ENCODE measurements around the gene RBMS2.

Gene RBMS2

GRCh38 chr12:56591126-56591525 lies 69.5 kb downstream of the RBMS2 start:
- no peak for TF ChIP-seq POLR2A (IDR thresholded peaks at IDR 0.05; ENCODE audit: low read length)
- TF ChIP-seq GATA1 (IDR thresholded peaks at IDR 0.05; ENCODE audit: low read depth, low read length): no peak
- no peak for DNase-seq

DNA sequence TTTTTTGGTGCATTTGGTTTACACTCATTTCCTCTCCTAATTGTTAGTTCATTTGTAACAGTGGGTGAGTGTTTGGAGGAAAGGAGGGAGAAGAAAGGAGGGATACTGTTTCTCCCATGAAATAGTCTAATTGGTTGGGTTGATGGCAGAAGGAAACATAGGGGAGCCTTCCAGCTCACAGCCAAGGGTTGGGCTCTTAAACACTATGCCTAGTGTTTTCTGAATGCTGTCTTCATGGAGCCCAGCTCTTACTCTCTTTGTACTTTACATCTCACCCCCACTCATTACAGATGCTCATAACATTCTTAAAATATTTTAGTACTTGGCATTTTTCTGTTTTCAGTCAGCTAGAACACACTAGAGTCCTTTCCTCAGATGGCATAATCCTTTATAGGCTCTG lies 70.3 kb downstream of the RBMS2 start:
- no peak for DNase-seq
- TF ChIP-seq GATA1 (IDR thresholded peaks at IDR 0.05; ENCODE audit: low read depth, low read length): no peak
- no peak for TF ChIP-seq POLR2A (IDR thresholded peaks at IDR 0.05; ENCODE audit: low read length)

GRCh38 chr12:56593909-56594621 lies 72.4 kb downstream of the RBMS2 start:
- peak; percentile 61 to 73 for DNase-seq

GRCh38 chr12:56596815-56597214 lies 75.2 kb downstream of the RBMS2 start:
- TF ChIP-seq GATA1 (IDR thresholded peaks at IDR 0.05; ENCODE audit: low read depth, low read length): no peak
- TF ChIP-seq POLR2A (IDR thresholded peaks at IDR 0.05; ENCODE audit: low read length): no peak
- DNase-seq: no peak

More at GRCh38 chr12:56593909-56594621, 72.4 kb downstream of the RBMS2 start:
- TF ChIP-seq POLR2A (IDR thresholded peaks at IDR 0.05; ENCODE audit: low read length) (no peak), GATA1 (IDR thresholded peaks at IDR 0.05; ENCODE audit: low read depth, low read length) (no peak)

GRCh38 chr12:56599041-56599440 lies 77.4 kb downstream of the RBMS2 start:
- DNase-seq: no peak
- TF ChIP-seq GATA1 (IDR thresholded peaks at IDR 0.05; ENCODE audit: low read depth, low read length) (no peak), POLR2A (IDR thresholded peaks at IDR 0.05; ENCODE audit: low read length) (no peak)

- DNase-seq: no peak
- TF ChIP-seq GATA1 (IDR thresholded peaks at IDR 0.05; ENCODE audit: low read depth, low read length): no peak
- no peak for TF ChIP-seq POLR2A (IDR thresholded peaks at IDR 0.05; ENCODE audit: low read length)
Observed at GRCh38 chr12:56599797-56600196, 78.2 kb downstream of the RBMS2 start.

GRCh38 chr12:56600753-56601152 lies 79.1 kb downstream of the RBMS2 start:
- no peak for DNase-seq
- TF ChIP-seq GATA1 (IDR thresholded peaks at IDR 0.05; ENCODE audit: low read depth, low read length): no peak
- no peak for TF ChIP-seq POLR2A (IDR thresholded peaks at IDR 0.05; ENCODE audit: low read length)

DNA sequence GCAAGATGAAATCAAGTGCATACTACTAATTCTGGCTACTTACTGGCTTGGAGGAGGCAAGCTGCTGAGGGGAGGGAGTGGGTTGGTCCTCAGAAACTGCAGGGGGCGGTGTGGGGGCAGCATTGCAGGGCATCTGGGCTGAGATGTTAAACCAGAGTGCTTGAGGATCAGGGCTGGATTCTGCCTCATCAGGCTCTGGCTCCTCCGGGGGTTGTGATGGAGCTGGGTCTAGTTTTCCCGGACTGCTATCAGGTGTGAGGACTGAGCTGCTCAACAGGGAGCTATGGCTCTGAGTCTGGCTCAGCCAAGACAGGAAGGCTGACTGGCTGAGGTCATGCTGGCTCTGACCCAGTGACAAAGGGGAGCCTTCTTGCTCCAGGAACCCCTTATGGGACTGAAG lies 79.9 kb downstream of the RBMS2 start:
- TF ChIP-seq POLR2A (IDR thresholded peaks at IDR 0.05; ENCODE audit: low read length) (no peak), GATA1 (IDR thresholded peaks at IDR 0.05; ENCODE audit: low read depth, low read length) (no peak)
- peak; percentile 55 to 64 for DNase-seq

DNA sequence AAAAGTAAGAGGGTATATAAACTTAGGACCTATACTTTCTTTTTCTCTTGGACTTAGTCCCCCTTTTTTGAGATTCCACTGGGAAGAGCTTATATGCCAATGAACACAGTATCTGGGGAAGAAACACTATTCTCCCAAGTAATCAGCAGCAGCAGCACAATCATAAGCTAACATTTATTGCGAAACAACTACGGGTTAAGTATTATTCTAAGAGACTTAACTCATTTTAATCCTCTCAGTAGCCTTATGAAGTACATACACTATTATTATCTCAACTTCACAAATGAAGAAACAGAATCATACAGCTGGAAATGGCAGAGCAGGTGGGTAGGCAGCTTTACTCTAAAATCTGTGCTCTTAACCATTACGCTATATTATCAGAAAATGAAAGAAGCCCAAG lies 80.6 kb downstream of the RBMS2 start:
- TF ChIP-seq GATA1 (IDR thresholded peaks at IDR 0.05; ENCODE audit: low read depth, low read length) (no peak), POLR2A (IDR thresholded peaks at IDR 0.05; ENCODE audit: low read length) (no peak)
- DNase-seq: no peak

GRCh38 chr12:56604355-56604754 lies 82.7 kb downstream of the RBMS2 start:
- no peak for DNase-seq
- TF ChIP-seq POLR2A (IDR thresholded peaks at IDR 0.05; ENCODE audit: low read length) (no peak), GATA1 (IDR thresholded peaks at IDR 0.05; ENCODE audit: low read depth, low read length) (no peak)

- TF ChIP-seq GATA1 (IDR thresholded peaks at IDR 0.05; ENCODE audit: low read depth, low read length) (no peak), POLR2A (IDR thresholded peaks at IDR 0.05; ENCODE audit: low read length) (no peak)
- no peak for DNase-seq
Observed at GRCh38 chr12:56614627-56615026, 93.0 kb downstream of the RBMS2 start.

DNA sequence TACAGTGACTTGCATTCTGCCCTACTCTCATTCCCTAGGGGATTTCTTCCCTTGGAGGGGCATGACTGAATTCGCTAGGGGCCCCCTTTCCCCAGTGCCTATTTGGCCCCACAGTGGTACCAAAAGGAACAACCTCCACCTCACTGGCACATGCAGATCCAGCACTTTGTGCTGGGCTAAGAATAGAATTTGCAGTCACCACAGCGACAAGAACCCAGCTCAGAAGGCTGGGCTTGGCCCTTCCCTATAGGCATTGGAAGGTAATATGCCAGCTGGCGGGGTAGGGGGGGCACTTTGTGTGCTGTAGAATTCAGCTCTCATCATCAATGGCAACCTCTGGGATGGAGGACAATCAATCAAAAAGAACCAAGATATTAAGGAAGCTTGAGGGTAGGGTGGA lies 94.6 kb downstream of the RBMS2 start:
- TF ChIP-seq GATA1 (IDR thresholded peaks at IDR 0.05; ENCODE audit: low read depth, low read length) (no peak), POLR2A (IDR thresholded peaks at IDR 0.05; ENCODE audit: low read length) (no peak)
- no peak for DNase-seq

DNA sequence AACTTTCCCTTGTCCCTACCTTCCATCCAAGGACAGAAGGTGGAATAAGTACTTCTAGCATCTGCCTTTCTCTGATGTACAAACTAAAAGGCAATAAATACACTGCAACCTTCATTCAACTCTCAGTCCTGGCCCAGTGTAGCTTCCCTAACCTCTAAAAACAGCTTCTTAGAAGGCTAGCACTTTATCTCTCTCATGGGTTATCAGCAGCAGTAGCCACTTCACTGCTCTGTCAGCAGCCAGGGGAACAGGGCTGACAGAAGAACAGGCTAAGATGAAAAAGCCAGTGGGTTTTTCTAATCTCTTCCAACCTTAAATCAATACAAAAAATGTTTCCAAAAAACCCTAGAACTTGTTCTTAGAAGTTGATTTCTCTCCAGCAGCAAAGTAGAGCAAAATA lies 95.3 kb downstream of the RBMS2 start:
- DNase-seq: peak; percentile 51
- no peak for TF ChIP-seq POLR2A (IDR thresholded peaks at IDR 0.05; ENCODE audit: low read length)
- no peak for TF ChIP-seq GATA1 (IDR thresholded peaks at IDR 0.05; ENCODE audit: low read depth, low read length)

- DNase-seq: no peak
- TF ChIP-seq POLR2A (IDR thresholded peaks at IDR 0.05; ENCODE audit: low read length): no peak
- no peak for TF ChIP-seq GATA1 (IDR thresholded peaks at IDR 0.05; ENCODE audit: low read depth, low read length)
Observed at GRCh38 chr12:56622535-56622934, 100.9 kb downstream of the RBMS2 start.

DNA sequence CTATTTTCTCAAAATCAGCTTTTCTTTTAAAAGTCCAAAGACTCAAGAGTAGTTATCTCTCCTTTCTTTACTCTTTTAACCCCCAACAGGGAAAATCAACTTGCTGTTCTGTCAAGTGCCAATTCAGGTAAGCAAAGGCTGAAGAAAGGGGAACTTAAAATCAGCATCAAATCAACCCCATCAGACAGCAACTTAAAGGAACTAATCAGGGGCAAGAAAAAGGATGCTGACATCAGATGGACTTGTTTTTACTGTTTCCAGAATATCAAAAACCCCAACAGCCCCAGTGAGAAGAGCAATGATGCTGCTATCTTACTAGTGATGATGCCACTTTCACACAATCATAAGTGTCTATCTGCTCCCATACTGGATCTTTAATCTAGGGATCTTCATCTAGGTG lies 105.1 kb downstream of the RBMS2 start:
- DNase-seq: no peak
- TF ChIP-seq POLR2A (IDR thresholded peaks at IDR 0.05; ENCODE audit: low read length) (no peak), GATA1 (IDR thresholded peaks at IDR 0.05; ENCODE audit: low read depth, low read length) (no peak)
